Gastrocnemius medialis (tissue), 4 donors: ENCODE measurements around the gene INTS13.

Experiments used
- POLR2A ChIP-seq, 2 donors: fragments of 450-650 bp; IDR thresholded peaks; one replicate each; pipeline ENCODE4 v1.6.1; 2017; ENCODE audit warnings: antibody characterized with exemption in 2 of 2, mild to moderate bottlenecking in 2 of 2, moderate library complexity in 2 of 2
- TF ChIP-seq, protein P1 (sequence below), 5 experiments: fragments of 450-650 bp in 3 of 5; fragments of 200-600 bp in 2 of 5; sonication (generic) in 2 of 5; IDR thresholded peaks in 4 of 5; conservative IDR thresholded peaks in 1 of 5; 1 replicate in 4 of 5; 2 replicates in 1 of 5; pipeline ENCODE4 v1.5.1; 2016 to 2019; ENCODE audit warnings: antibody characterized with exemption in 5 of 5, mild to moderate bottlenecking in 3 of 5, moderate library complexity in 3 of 5

DNA sequence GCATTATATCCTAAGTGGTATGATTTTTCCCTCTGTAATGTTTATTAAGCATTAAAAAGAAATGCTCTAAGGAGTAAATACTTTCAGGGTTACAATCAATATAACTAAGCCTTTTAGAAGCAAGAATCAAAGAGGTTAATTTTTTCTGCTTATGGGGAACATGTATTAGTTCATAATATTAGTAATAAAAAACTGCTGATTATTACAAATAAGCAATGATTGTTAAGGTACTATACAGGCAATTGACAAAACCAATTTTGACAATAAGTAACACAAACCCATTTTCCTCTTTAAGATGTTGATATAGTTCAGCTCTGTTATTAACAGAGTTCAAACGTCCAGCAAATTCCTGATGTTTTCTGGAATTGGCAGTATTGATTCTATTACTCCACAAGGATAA lies 31.8 kb downstream of the INTS13 start:
- TF ChIP-seq, protein P1, sequence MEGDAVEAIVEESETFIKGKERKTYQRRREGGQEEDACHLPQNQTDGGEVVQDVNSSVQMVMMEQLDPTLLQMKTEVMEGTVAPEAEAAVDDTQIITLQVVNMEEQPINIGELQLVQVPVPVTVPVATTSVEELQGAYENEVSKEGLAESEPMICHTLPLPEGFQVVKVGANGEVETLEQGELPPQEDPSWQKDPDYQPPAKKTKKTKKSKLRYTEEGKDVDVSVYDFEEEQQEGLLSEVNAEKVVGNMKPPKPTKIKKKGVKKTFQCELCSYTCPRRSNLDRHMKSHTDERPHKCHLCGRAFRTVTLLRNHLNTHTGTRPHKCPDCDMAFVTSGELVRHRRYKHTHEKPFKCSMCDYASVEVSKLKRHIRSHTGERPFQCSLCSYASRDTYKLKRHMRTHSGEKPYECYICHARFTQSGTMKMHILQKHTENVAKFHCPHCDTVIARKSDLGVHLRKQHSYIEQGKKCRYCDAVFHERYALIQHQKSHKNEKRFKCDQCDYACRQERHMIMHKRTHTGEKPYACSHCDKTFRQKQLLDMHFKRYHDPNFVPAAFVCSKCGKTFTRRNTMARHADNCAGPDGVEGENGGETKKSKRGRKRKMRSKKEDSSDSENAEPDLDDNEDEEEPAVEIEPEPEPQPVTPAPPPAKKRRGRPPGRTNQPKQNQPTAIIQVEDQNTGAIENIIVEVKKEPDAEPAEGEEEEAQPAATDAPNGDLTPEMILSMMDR (IDR thresholded peaks at IDR 0.05 in 4 of 5, conservative IDR thresholded peaks at IDR 0.05 in 1 of 5): no peak
- TF ChIP-seq POLR2A (IDR thresholded peaks at IDR 0.05): no peak
